ENCODE measurements around the gene TMEM272. TPM values are rescaled to one million over a fixed set of nuclear protein-coding genes. Genes with fewer than 3 reads are reported as not detected.

The TMEM272 gene
- total RNA-seq, 6 donors from 2014 or later: 0.13 to 0.44 (median 0.17) TPM; not detected in 3

DNA sequence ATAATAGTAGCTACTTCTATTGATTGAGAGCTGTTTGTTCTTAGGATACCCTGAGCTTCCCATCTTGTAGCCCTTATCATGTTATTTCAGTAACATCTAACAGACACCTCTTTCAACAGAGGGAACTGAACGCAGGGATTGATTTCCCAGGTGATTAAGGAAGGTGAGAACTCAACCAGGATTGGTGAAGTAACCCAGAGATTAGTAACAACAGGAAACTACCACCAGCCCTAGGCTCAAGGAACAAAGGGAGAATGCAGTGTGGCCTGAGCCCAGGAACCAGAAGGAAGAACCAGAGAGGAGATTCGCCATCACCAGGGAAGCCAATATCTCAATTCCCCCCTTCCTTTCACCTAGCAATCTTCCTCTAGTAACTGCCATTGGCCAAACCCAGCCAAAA, 49.6 kb downstream of the TMEM272 start:
- Histone ChIP-seq H3K27me3 (no peaks in the 10 kb centered on the region), H3K36me3 (no peaks in the 10 kb centered on the region), H3K9me3 (no peaks in the 10 kb centered on the region), H3K4me1 (peaks cover 0 to 5% (median 2%) of the 10 kb centered on the region in 4 donors), H3K4me3 (no peak overlapping the region), H3K27ac (no peak overlapping the region)
- ATAC-seq (ENCODE audit: low FRiP score in 2 of 2) (no peak), DNase-seq (no peak)
- TF ChIP-seq POLR2A (IDR thresholded peaks at IDR 0.05) (no peak), POLR2AphosphoS5 (IDR thresholded peaks at IDR 0.05) (no peak), EP300 (IDR thresholded peaks at IDR 0.05) (no peak)
- TF ChIP-seq, protein P1, sequence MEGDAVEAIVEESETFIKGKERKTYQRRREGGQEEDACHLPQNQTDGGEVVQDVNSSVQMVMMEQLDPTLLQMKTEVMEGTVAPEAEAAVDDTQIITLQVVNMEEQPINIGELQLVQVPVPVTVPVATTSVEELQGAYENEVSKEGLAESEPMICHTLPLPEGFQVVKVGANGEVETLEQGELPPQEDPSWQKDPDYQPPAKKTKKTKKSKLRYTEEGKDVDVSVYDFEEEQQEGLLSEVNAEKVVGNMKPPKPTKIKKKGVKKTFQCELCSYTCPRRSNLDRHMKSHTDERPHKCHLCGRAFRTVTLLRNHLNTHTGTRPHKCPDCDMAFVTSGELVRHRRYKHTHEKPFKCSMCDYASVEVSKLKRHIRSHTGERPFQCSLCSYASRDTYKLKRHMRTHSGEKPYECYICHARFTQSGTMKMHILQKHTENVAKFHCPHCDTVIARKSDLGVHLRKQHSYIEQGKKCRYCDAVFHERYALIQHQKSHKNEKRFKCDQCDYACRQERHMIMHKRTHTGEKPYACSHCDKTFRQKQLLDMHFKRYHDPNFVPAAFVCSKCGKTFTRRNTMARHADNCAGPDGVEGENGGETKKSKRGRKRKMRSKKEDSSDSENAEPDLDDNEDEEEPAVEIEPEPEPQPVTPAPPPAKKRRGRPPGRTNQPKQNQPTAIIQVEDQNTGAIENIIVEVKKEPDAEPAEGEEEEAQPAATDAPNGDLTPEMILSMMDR (IDR thresholded peaks at IDR 0.05): no peak
- WGBS, 2 donors: 83 to 91% methylated on average over 2 of the region's 2 CpGs

DNA sequence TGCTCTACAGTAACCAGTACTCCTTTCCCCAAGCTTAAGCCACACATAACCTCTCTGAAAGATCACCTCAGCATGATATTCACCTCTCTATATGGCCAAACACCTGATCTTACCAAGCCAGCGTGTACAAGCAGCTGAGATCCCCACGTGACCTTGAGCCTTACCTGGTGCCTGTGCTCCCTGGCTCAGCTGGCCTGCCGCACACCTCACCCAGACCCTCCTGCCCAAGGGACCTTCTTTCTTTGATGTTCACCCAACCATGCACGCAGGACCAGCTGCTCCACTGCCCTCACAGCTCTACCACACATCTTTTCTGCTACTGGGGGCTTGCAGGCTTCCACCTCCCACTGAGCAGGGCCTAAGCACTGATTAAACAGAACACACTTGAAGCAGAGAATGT, 50.0 kb downstream of the TMEM272 start:
- no peak for ATAC-seq (ENCODE audit: low FRiP score in 2 of 2)

DNA sequence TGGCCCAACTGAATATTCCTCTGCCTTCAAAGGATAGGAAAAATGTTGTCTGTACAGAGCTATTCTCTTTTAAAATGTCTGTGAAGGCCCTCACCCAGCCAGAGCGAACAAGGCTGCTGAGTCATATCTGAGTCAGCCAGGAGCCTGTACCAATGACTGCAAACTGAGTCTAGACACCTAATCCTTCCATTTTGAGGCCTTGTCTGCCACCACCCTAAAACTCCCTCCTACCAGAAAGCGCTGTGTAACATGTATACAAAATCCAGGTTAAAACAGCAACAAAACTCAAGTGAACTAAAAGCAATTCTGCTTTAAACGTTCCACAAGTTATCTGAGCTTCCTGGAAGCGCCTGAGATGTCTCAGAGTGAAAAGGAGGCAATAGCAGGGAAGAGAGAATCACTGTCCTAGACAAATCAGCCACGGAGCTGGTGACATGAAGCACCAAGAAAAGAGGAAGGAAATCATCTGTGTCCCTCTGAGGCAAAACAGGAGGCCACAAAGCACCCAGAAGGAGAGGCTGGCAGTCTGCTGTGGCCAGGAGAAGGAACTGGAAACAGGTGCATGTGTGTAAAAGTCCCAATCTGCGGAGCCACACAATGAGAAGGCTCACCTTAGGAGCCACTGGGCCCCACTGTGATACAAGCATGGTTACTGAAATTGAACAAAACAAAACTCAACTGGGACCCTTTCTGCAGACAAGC, 51.3 kb downstream of the TMEM272 start:
- ATAC-seq (ENCODE audit: low FRiP score in 2 of 2): peak; percentile 28 to 83
- no peaks in the 10 kb centered on the region for H3K36me3 ChIP-seq
- TF ChIP-seq, protein P1 (IDR thresholded peaks at IDR 0.05): no peak
- TF ChIP-seq POLR2AphosphoS5 (IDR thresholded peaks at IDR 0.05) (no peak), EP300 (IDR thresholded peaks at IDR 0.05) (no peak), POLR2A (IDR thresholded peaks at IDR 0.05) (no peak)
- no peak overlapping the region for H3K27ac ChIP-seq
- no peaks in the 10 kb centered on the region for H3K9me3 ChIP-seq
- no peaks in the 10 kb centered on the region for H3K4me1 ChIP-seq
- DNase-seq: peak in 1 of 2 donors; percentile 45
- H3K27me3 ChIP-seq: no peaks in the 10 kb centered on the region
- WGBS, 2 donors: 66% methylated on average over 6 of the region's 6 CpGs
- no peak overlapping the region for H3K4me3 ChIP-seq

More for the DNA sequence above, 50.0 kb downstream of the TMEM272 start:
- no peaks in the 10 kb centered on the region for H3K27me3 ChIP-seq
- WGBS, 2 donors: 67 to 95% methylated on average over 3 to 4 of the region's 4 CpGs
- peaks cover 0 to under 1% (median 0%) of the 10 kb centered on the region in 4 donors for H3K4me1 ChIP-seq
- H3K36me3 ChIP-seq: no peaks in the 10 kb centered on the region
- no peak overlapping the region for H3K4me3 ChIP-seq
- H3K27ac ChIP-seq: no peak overlapping the region
- TF ChIP-seq EP300 (IDR thresholded peaks at IDR 0.05): no peak
- TF ChIP-seq POLR2A (IDR thresholded peaks at IDR 0.05): no peak
- TF ChIP-seq, protein P1 (IDR thresholded peaks at IDR 0.05): no peak
- no peak for TF ChIP-seq POLR2AphosphoS5 (IDR thresholded peaks at IDR 0.05)
- H3K9me3 ChIP-seq: no peaks in the 10 kb centered on the region
- DNase-seq: no peak

DNA sequence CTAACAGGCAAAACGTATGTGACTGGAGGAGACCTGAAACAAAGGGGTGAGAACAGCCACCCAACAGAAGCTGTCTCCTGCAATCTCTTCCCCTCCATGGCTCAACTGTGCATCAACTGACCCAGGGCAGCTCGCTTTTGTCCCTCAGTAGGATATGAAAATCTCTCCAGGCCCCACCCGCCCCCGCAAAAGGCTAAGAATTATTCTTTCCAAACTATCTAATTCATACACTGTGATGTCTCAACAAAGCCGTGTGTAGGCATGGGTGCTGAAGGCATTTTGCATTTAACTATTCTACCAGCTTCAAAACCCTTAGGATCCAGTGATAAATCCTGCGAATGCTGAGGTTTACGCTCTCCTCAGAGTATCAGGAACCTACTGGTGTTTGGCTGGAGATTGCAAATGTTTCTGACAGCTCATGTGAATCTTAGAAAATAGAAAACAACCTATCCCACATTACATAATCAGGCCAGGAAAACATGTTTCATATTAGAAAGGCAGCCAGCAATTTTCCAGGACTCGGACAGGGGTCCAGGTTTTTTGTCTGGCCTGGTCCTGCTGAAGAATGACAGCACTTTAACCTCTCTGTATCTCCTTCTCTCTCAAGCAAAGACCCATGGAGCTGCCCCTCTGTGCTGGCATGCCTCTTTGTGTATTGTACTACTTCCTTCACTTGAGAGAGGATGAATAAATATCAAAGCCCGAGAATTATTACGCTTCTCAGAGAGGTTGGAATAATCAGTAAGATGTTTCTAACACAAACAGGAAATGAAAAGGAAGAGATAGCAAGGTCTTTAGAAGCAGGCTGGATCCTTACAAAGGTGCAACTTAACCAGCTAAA, 58.3 kb downstream of the TMEM272 start:
- no peaks in the 10 kb centered on the region for H3K9me3 ChIP-seq
- H3K4me1 ChIP-seq: peaks cover 13 to 18% (median 16%) of the 10 kb centered on the region in 4 donors
- H3K36me3 ChIP-seq: no peaks in the 10 kb centered on the region
- peak overlapping the region; percentile 44 to 61 (median 56) for H3K27ac ChIP-seq
- 62 to 64% methylated on average over 10 of the region's 10 CpGs for WGBS, 2 donors
- no peak overlapping the region for H3K4me3 ChIP-seq
- ATAC-seq (ENCODE audit: low FRiP score in 2 of 2) (peak in 1 of 2 donors; percentile 53), DNase-seq (no peak)
- H3K27me3 ChIP-seq: no peaks in the 10 kb centered on the region
- TF ChIP-seq EP300 (IDR thresholded peaks at IDR 0.05): no peak
- TF ChIP-seq, protein P1 (IDR thresholded peaks at IDR 0.05): no peak
- TF ChIP-seq POLR2AphosphoS5 (IDR thresholded peaks at IDR 0.05): no peak
- no peak for TF ChIP-seq POLR2A (IDR thresholded peaks at IDR 0.05)
